Hepatocyte (in vitro differentiated cells): Measurements from ENCODE around the gene GCH1. TPM values are rescaled to one million over a fixed set of nuclear protein-coding genes. Genes with fewer than 3 reads are reported as not detected.

Experiments
- DNase-seq: peaks from one replicate; pipeline ENCODE4 v3.0.0-alpha.2; 2016; ENCODE audit warnings: low spot score
- H2AFZ ChIP-seq: fragments of 200-600 bp; sonication (generic); 2 replicates; pipeline ENCODE4 v1.6.0; 2016; ENCODE audit warnings: antibody characterized with exemption, mild to moderate bottlenecking
- H3K27ac ChIP-seq: fragments of 200-600 bp; sonication (generic); 2 replicates; pipeline ENCODE4 v1.5.1; 2016; ENCODE audit warnings: mild to moderate bottlenecking
- H3K27me3 ChIP-seq: fragments of 200-600 bp; sonication (generic); 2 replicates; pipeline ENCODE4 v1.6.1; 2016
- H3K36me3 ChIP-seq: fragments of 200-600 bp; sonication (generic); replicated peaks from 2 replicates; pipeline ENCODE4 v1.5.1; 2016; ENCODE audit warnings: low read depth; ENCODE audit not compliant: insufficient read depth
- H3K4me1 ChIP-seq: fragments of 200-600 bp; sonication (generic); 2 replicates; pipeline ENCODE4 v1.5.1; 2016; ENCODE audit warnings: mild to moderate bottlenecking, moderate library complexity; ENCODE audit not compliant: insufficient read depth
- H3K4me2 ChIP-seq: fragments of 200-600 bp; sonication (generic); 2 replicates; pipeline ENCODE4 v1.6.0; 2016
- H3K4me3 ChIP-seq: fragments of 200-600 bp; sonication (generic); 2 replicates; pipeline ENCODE4 v1.5.1; 2016; ENCODE audit warnings: mild to moderate bottlenecking
- H3K79me2 ChIP-seq: fragments of 200-600 bp; sonication (generic); 2 replicates; pipeline ENCODE4 v1.6.0; 2017; ENCODE audit warnings: mild to moderate bottlenecking
- H3K9me2 ChIP-seq: fragments of 200-600 bp; sonication (generic); replicated peaks from 2 replicates; pipeline ENCODE4 v1.6.0; 2017; ENCODE audit warnings: mild to moderate bottlenecking; ENCODE audit not compliant: insufficient read depth
- H3K9me3 ChIP-seq: fragments of 200-600 bp; sonication (generic); 2 replicates; pipeline ENCODE4 v1.5.1; 2016; ENCODE audit warnings: low read depth, mild to moderate bottlenecking
- H4K20me1 ChIP-seq: fragments of 200-600 bp; sonication (generic); 2 replicates; pipeline ENCODE4 v1.6.0; 2016; ENCODE audit warnings: mild to moderate bottlenecking; ENCODE audit not compliant: insufficient read depth, poor library complexity, severe bottlenecking
- CTCF ChIP-seq: fragments of 200-600 bp; sonication (generic); IDR thresholded peaks from 2 replicates; pipeline ENCODE4 v1.5.1; 2016; ENCODE audit warnings: antibody characterized with exemption, mild to moderate bottlenecking; ENCODE audit not compliant: poor library complexity
- EZH2 ChIP-seq: fragments of 200-600 bp; sonication (generic); IDR thresholded peaks from 2 replicates; pipeline ENCODE4 v1.6.1; 2016; ENCODE audit warnings: antibody characterized with exemption, mild to moderate bottlenecking, borderline replicate concordance
- EZH2phosphoT487 ChIP-seq: fragments of 200-600 bp; sonication (generic); IDR thresholded peaks from one replicate; pipeline ENCODE4 v1.6.1; 2018; ENCODE audit warnings: antibody characterized with exemption, mild to moderate bottlenecking, low read depth, moderate library complexity; ENCODE audit not compliant: unreplicated experiment, severe bottlenecking
- WGBS: methylation state at CpG from one replicate; pipeline ENCODE4 v1.1.6; 2016; ENCODE audit warnings: low lambda C conversion rate; ENCODE audit errors: missing lambda C conversion rate; 5-methylcytosine and 5-hydroxymethylcytosine counted together
- polyA plus RNA-seq: library from polyadenylated mRNA; unstranded; fragments of >200 nt; fragmentation: Nextera tagmentation; extraction: Ambion mirVana; gene quantifications from 2 replicates; pipeline ENCODE4 v1.2.1, GENCODE V29; 2016
- total RNA-seq: library from RNA; depleted of rRNA; stranded (reverse); fragments of >200 nt; gene quantifications from 2 replicates; pipeline ENCODE4 v1.2.3, GENCODE V29; 2014

The GCH1 gene
- total and polyA plus RNA-seq, 2 experiments from 2014 or later: 19.3 to 29.9 TPM

- no peak overlapping the region for H3K4me2 ChIP-seq
- H4K20me1 ChIP-seq: no peaks in the 10 kb centered on the region
- H3K27me3 ChIP-seq: peaks cover 4% of the 10 kb centered on the region
- H3K79me2 ChIP-seq: peaks cover 4% of the 10 kb centered on the region
- H3K4me1 ChIP-seq: no peaks in the 10 kb centered on the region
- no peak for DNase-seq
- no peak overlapping the region for H3K27ac ChIP-seq
- H3K4me3 ChIP-seq: no peak overlapping the region
- no peak for TF ChIP-seq EZH2
- no peak for TF ChIP-seq EZH2phosphoT487
- no peak for TF ChIP-seq CTCF
- H3K9me3 ChIP-seq: no peaks in the 10 kb centered on the region
- H3K36me3 ChIP-seq: no peaks in the 10 kb centered on the region
- H3K9me2 ChIP-seq: no peaks in the 10 kb centered on the region
- H2AFZ ChIP-seq: no peak overlapping the region
Measured at GRCh38 chr14:54906075-54906474, 3.4 kb upstream of the GCH1 start.

GRCh38 chr14:54902143-54902520, 494 bp downstream of the GCH1 start:
- H3K9me2 ChIP-seq: no peaks in the 10 kb centered on the region
- peak; percentile 89 for DNase-seq
- under 1% methylated on average over 25 of the region's 37 CpGs for WGBS
- H2AFZ ChIP-seq: peak overlapping the region; percentile 81
- H3K27me3 ChIP-seq: peaks cover 7% of the 10 kb centered on the region
- peak overlapping the region; percentile 94 for H3K27ac ChIP-seq
- no peaks in the 10 kb centered on the region for H4K20me1 ChIP-seq
- H3K79me2 ChIP-seq: peaks cover 29% of the 10 kb centered on the region
- H3K9me3 ChIP-seq: no peaks in the 10 kb centered on the region
- no peaks in the 10 kb centered on the region for H3K4me1 ChIP-seq
- no peaks in the 10 kb centered on the region for H3K36me3 ChIP-seq
- peak overlapping the region; percentile 98 for H3K4me2 ChIP-seq
- TF ChIP-seq EZH2phosphoT487: no peak
- no peak for TF ChIP-seq EZH2
- TF ChIP-seq CTCF: no peak
- H3K4me3 ChIP-seq: peak overlapping the region; percentile 95

GRCh38 chr14:54901380-54902142, 1.1 kb downstream of the GCH1 start:
- Histone ChIP-seq H3K9me3 (no peaks in the 10 kb centered on the region), H3K4me1 (no peaks in the 10 kb centered on the region), H4K20me1 (no peaks in the 10 kb centered on the region), H3K4me2 (peak overlapping the region; percentile 98), H3K79me2 (peaks cover 29% of the 10 kb centered on the region), H3K36me3 (no peaks in the 10 kb centered on the region), H3K27me3 (peaks cover 7% of the 10 kb centered on the region), H3K4me3 (peak overlapping the region; percentile 95), H3K9me2 (no peaks in the 10 kb centered on the region), H3K27ac (peak overlapping the region; percentile 94), H2AFZ (peak overlapping the region; percentile 81)
- TF ChIP-seq CTCF (no peak), EZH2 (peak; percentile 52)
- under 1% methylated on average over 41 of the region's 42 CpGs for WGBS
- DNase-seq: peak; percentile 11
